COLO668 (cell line): ENCODE measurements around the gene MED1.
"Not testable (repeated sequence)": the region's sequence is repeated elsewhere in the genome, so short reads cannot be mapped to it uniquely, and the experiment has no call there.

Source experiments
- DNase-seq: peaks from one replicate; lab custom pipeline; 2025; ENCODE audit not compliant: unreplicated experiment; lab: John Stamatoyannopoulos, UW

MED1 gene

GRCh38 chr17:39416141-39416540, 34.9 kb downstream of the MED1 start:
- no peak for DNase-seq

- no peak for DNase-seq
Measured at GRCh38 chr17:39410279-39410678, 40.8 kb downstream of the MED1 start.

DNA sequence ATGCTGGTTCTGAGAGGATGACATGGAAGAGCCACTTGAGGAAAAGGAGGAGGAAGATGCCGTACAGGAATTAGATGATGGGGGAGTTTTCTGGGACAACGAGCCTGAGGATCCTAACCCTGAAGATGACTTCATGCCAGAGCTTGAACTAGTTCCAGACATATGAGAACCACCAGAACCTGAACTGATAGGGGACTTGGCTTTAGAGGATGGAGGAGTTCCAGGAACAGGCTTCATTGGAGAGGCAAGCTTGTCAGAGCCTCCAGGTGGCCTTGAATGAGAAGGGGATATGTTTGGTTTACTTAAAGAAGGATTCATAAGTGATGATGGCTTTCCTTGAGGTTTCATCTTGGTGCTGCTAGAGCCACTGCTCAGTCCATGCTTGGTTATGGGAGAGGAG, 42.7 kb downstream of the MED1 start:
- DNase-seq = no peak

DNA sequence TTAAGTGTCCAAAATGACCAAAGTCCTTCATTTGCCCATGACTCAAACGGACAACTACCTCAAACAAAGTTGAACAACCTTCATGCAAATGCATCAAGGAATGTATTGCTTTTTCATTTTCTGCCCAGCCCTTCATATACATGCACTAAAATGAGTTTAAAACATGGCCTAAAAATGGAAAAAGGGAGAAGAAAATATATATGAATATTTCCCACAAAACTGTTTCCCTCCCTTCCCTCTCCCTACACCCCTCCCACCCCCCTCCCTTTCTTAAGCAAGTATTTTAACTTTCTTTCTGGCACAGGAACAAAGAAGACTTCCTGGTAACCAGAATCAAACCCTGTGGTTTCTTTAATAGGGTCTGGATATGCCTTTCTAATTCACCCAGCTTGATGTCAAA, 44.1 kb downstream of the MED1 start:
- no peak for DNase-seq

DNA sequence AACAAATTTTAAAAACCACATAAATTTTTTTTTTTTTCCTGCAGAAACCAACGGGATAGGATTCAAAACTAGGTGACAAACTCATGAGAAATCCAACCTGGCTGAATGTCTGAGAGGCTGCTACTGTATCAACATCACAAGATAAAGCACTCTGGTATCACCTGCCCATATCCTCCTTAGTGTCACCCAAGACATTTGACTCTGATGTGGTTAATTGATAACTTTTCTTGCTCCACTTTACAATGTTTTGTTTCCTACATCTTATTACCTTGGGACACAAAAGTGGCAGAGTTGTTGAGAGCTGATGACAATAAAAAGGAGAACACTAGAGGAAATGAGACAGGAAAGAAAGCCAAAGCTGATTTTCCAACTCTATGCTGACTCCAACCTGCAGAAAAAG, 45.6 kb downstream of the MED1 start:
- DNase-seq = no peak

DNA sequence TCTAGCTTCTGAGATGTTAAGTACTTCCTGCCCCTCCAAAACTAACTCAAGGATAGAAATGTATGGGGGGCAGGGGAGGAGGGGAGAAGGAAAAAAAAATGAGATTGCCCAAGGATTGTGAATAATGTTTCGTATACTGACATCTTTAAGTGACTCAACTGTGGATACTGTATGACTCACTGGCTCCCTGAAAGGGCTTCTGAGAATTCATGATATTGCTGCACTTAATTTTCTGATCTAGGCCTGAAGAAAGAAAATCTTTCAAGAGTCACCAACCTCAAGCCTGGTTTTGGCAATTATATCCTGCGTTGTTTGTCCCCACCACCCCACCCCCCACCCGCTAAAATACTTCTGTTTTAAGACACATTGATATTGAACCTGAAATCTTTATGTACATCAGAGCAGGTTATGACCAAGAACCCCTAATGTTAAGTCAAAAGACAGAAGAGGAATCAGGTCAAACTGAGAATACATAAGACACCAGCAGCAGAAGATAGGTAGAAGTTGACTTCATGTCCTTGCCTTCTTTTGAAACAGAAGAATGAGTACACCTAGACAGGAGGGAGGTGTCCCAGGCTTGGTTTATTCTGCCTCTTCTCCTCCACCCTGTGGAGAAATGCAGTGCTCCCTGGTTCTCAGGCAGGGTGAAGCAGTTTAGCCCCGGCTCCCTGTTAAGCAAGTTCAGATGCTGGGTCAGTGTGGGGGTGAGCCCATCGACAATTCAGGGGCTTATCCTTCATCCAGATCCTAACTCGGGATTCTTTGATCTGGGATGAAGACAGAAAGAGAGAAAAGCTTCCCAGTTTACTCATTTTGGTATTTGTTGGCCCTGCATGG, 46.3 kb downstream of the MED1 start:
- no peak for DNase-seq

DNA sequence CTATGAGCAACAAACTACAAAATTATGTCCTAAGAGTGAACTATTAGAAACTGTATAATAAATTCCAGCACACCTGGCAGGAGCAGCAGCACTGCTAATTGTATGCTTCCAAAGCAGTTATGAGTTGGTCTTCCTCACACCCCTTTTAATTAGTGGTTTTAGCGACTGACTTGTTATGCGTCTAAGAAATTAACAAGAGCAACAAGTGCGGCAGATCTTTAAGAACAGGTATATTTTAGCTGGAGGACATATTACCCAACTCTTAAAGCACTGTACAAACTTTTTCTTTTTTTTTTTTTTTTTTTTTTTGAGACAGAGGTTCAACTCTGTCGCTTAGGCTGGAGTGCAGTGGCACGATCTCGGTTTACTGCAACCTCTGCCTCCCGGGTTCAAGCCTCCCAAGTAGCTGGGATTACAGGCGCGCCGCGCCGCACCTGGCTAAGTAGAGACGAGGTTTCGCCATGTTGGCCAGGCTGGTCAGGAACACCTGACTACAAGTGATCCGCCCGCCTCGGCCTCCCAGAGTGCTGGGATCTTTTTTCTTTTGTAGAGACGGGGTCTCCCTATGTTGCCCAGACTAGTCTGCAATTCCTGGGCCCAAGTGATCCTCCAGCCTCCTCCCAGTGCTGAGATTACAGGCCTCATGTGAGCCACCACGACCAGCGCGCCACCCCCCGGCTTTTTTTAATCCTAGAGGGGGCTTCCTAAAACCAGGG, 48.0 kb downstream of the MED1 start:
- no peak for DNase-seq

DNA sequence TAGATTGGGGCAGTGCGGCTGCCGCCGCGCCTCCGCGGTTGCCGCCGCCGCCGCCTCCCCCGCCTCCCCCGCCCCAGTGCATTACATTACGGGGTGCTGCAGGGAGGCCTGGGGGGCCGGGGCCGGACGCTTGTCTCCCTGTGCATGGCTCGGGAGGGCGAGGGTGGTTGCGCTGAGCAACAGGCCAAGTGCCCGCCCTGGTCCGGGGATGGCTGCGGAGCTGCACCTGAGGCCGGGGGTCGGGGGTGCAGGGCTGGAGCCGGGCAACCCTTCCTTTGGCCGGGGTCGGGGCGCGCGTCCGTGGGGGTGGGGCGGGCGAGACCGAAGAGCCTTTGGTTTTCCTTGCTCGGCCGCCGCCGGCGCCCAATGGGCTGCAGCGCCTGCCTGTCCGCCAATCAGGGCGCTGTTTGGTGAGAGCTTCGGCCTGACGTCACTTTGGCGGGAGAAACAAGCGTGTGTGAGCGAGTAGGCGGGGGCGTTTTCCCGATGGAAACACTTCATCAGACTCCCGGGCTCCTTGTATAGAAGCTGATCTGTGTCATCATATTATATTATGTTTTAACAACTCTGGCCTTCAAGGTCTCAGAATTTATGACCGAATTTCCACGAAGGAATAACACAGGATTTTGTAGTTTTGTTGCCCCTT, 48.7 kb downstream of the MED1 start:
- DNase-seq = peak; percentile 93

DNA sequence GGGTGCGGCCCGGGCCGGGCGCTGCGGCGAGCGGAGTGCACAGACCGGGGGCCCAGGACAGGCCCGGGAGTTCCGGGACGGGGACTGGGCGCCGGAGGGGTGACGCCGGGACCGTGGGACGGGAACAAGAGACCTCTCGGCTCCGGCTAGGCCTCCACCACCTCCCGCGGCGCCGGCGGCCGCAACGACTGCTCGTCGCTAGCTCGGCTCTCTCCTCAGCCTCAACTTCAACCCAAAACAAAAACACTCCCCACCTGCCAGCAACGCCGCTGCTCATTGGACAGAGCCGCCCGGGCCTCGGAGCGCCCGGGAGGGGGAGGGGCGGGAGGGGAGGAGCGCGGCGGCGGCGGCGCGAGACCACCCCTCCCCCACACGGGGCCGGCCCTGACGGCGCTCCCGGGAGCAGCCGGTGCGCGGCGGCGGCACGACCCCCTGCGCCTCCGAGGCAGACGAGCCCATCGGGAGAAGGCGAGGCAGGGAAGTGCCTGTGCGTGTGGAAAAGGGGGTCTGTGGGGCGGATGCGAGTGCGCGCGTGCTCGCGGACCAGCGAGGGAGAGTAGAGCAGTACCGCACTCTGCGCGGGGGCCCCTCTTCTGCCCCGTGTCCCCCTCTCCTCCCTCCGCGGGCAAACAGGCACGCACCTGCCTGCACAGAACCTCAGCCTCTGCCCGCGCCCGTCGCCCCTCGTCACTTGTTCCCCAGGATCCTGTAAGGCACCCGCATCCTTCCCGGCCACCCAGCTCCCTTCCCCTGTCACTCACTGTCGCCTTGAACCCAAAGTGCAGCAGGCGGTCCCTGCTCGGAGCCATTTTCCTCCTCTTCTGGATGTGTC, 49.4 kb downstream of the MED1 start, which contains the start of gene FBXL20:
Gene FBXL20, minus strand, starts transcription at position 215 of the 832 bp plus-strand sequence. CDS start 224 bp downstream, outside the sequence.
- DNase-seq = peak; percentile 85

GRCh38 chr17:39400547-39401411, 50.3 kb downstream of the MED1 start:
- DNase-seq = peak; percentile 10

DNA sequence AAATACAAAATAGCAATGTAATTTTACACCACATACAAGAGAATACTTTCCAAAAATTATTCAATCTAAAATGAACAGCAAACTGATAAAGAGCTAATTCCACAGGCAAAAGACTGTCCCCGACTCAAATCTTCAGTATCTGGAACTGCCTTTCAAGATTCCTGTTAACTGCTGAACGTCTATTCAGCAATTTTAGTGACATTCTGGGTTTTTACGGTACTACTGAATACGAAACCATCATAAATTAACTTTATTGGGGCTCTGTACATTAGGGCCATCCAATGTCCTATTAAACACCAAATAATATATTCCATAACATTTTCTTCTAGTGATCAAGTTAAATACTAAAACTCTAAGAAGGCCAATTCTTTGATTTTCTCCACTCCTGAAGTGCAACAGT, 51.3 kb downstream of the MED1 start:
- DNase-seq = no peak

DNA sequence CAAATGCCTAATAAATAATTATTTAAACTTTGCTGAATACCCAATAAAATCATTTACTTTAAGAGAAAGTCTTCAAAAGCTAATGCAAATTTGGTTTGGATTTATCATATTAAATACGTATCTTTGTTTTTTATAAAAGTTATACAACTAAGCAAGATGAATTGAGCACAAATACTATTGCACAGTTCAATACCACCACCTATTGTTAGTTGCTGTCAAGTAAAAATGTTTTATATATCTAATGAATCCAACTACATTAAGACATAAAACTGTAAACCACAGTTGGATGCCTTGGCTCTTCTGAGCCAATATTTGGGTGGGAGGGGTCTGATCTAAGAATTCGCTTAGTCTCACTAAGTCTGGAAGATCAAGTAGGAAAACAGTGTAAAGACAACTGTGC, 57.3 kb downstream of the MED1 start:
- DNase-seq = no peak

DNA sequence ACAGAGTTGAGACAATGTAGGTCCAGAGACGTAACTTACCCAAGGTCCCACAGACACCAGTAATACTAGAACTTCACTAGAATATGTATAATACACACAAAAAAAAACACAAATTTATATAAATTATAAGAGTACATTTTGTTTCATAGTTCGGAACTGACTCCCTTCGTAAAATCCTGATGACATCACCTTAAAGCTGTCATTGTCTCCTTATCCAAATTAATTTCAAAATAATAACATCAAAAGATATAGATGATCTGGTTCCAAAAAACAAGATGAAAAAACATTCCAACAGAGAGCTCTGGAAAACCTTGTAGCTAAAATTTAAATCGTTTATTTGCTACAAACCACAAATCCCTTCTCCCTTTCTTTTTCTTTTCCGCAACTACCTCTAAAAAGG, 59.6 kb downstream of the MED1 start:
- no peak for DNase-seq

DNA sequence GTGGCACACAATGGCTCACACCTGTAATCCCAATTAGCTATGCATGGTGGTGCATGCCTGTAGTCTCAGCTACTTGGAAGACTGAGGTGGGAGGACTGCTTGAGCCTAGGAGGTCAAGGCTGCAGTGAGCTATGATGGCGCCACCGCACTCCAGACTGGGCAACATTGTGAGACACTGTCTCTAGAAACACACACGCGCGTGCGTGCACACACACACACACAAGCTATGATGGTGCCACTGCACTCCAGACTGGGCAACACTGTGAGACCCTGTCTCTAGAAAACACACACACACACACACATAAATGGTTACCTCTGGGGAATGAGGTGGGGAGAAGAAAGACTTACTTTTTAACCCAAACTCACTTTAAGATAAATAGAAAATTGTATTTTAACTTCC, 66.0 kb downstream of the MED1 start:
- DNase-seq = no peak

DNA sequence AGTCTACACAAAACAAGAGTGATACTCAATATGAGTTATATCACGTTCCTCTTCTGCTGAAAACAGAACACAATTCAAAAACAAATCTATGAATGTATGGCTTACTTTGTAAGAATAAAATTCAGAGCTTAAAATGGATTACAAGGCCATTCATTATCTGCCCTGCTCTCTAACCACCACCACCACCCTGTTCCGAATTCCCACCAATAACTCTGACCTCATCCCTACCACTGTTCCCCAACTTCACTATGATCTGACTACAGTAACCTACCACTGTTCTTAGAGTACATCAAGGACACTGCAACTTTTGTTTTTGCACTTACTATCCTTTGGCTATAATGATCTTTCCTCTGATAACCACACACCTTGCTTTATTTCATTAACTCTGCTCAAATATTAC, 70.9 kb downstream of the MED1 start:
- DNase-seq = no peak

DNA sequence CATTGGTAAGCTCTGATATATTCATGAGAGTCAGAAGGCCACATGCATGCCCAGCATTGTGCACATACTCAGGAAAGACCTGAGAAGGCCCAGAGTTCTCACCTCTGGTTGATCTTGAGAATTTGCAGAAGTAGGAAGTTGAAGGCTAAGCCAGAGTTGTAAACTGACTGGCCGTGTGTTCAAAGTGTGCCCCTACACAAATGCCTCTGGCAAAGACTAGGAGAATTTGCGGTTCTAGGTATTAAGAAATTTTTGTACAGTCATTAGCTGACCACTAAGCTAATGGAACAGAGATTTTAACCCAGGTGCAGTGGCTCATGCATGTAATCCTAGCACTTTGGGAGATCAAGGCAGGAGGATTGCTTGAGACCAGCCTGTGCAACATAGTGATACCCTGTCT, 74.6 kb downstream of the MED1 start:
- no peak for DNase-seq

GRCh38 chr17:39367805-39368204, 83.3 kb downstream of the MED1 start:
- not testable (repeated sequence) for DNase-seq

- no peak for DNase-seq
Measured at GRCh38 chr17:39365872-39366271, 85.2 kb downstream of the MED1 start.

DNA sequence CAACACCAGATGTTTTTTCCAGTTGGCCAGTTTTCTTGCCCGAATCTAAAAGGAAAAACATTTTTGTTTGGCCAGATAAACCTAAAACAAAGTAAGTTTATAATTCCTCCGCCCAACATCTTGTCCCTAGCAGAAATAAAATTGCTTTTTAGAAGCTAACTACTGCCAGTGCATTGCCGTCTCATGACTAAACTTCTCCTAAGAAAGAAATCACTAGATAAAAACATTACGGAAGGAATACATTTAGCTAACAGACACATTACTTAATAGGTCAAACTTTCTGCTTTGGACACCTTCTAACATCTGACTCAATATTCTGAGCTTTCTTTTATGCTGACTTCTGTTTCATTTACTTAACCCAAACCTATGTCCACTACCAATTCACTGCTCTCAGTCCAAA, 85.8 kb downstream of the MED1 start:
- DNase-seq = no peak
